Tibial nerve (tissue), 4 donors: ENCODE measurements around the gene GABRD.

Source experiments
- CTCF ChIP-seq, 5 experiments: fragments of 200-600 bp in 3 of 5; fragments of 450-650 bp in 2 of 5; sonication (generic) in 3 of 5; IDR thresholded peaks; one replicate each; pipeline ENCODE4 v1.5.1; 2016 to 2019; ENCODE audit warnings: antibody characterized with exemption in 5 of 5, mild to moderate bottlenecking in 3 of 5, moderate library complexity in 2 of 5
- EP300 ChIP-seq, 2 donors: sonication (generic); formaldehyde crosslinking; IDR thresholded peaks; one replicate each; pipeline ENCODE4 v1.6.1; 2017; ENCODE audit warnings: antibody characterized with exemption in 2 of 2, mild to moderate bottlenecking in 1 of 2

DNA sequence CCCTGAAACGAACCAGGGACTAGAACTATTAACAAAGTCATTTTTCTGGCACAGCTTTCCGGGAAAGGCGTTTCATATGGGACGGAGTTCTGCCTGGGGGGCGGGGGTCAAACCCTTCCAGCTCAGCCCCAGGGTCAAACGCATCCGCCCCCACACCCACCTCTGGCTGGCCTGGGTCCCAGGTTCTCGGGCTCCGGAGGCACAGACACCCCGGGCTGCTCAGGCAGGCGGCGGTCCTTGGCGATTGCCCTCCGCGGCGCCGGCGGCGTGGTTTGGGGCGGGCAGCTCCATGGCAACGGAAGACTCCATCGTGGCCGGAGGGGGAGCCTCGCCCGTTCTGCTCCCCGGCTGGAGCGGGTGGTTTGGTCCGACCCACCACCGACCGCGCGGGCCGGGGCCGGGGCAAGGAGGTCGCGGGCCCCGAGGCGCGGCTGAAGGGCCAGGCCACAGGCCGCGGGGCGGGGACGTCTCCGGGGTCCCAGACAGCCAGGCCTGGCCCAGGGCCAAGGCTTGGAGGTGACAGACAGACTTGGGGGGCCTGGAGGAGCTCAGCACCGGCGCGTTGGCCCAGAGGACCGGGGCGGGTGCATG, 15.5 kb upstream of the GABRD start, which contains the start of gene CFAP74:
- TF ChIP-seq EP300 (IDR thresholded peaks at IDR 0.05) (no peak), CTCF (IDR thresholded peaks at IDR 0.05) (no peak)
